HepG2 (cell line): ENCODE results near the gene ADGRG1.

Experiments used
- MIXL1 ChIP-seq: IDR thresholded peaks from 2 replicates; pipeline ENCODE4 v1.6.1; 2016
- RAD21 ChIP-seq: fragments of 450-650 bp; formaldehyde crosslinking; IDR thresholded peaks from 2 replicates; pipeline ENCODE4 v1.5.0; 2020; ENCODE audit warnings: mild to moderate bottlenecking
- SMAD9 ChIP-seq: sonication (generic); formaldehyde crosslinking; IDR thresholded peaks from 2 replicates; pipeline ENCODE4 v1.5.1; 2020; ENCODE audit warnings: mild to moderate bottlenecking, missing genetic modification reagents
- TRIM24 ChIP-seq: sonication (generic); formaldehyde crosslinking; IDR thresholded peaks from 2 replicates; pipeline ENCODE4 v1.8.0; 2022; ENCODE audit warnings: mild to moderate bottlenecking, missing genetic modification reagents
- YY1 ChIP-seq: IDR thresholded peaks from 2 replicates; pipeline ENCODE4 v1.6.1; 2011; ENCODE audit warnings: low read length, low read depth, moderate library complexity, mild to moderate bottlenecking; ENCODE audit not compliant: insufficient read depth, insufficient replicate concordance

GRCh38 chr16:57626420-57627170 is 1.8 kb upstream of the ADGRG1 start:
- no peak for TF ChIP-seq TRIM24
- TF ChIP-seq YY1: no peak
- TF ChIP-seq RAD21 (CRISPR knock-in tag): no peak
- TF ChIP-seq SMAD9 (CRISPR knock-in tag): no peak
- TF ChIP-seq MIXL1 (CRISPR knock-in tag): no peak
